ENCODE measurements around the gene ACADS.

ACADS gene

GRCh38 chr12:120758798-120759590 lies 33.4 kb downstream of the ACADS start:
- H3K4me2 ChIP-seq (ENCODE audit: low read depth, low read length): no peak overlapping the region
- H3F3A ChIP-seq (ENCODE audit: insufficient read depth, low read length): no peaks in the 10 kb centered on the region
- H3K9me2 ChIP-seq (replicated peaks; ENCODE audit: insufficient read depth, low read length): no peaks in the 10 kb centered on the region
- H2AFZ ChIP-seq (ENCODE audit: low read length): no peak overlapping the region
- no peak for DNase-seq
- H3K27me3 ChIP-seq (replicated peaks; ENCODE audit: insufficient read depth, low read length): no peaks in the 10 kb centered on the region
- no peak overlapping the region for H3K9ac ChIP-seq (ENCODE audit: low read length)
- H3K9me3 ChIP-seq (replicated peaks; ENCODE audit: insufficient read depth, low read length): no peaks in the 10 kb centered on the region
- no peaks in the 10 kb centered on the region for H4K20me1 ChIP-seq (ENCODE audit: insufficient read depth, low read length)
- no peak overlapping the region for H3K27ac ChIP-seq (ENCODE audit: low read length)
- TF ChIP-seq EZH2 (optimal IDR thresholded peaks at IDR 0.05; ENCODE audit: low read depth, low read length) (no peak), CTCF (IDR thresholded peaks at IDR 0.05; ENCODE audit: low read length) (no peak), EZH2phosphoT487 (IDR thresholded peaks at IDR 0.05; ENCODE audit: low read length) (no peak)
- no peaks in the 10 kb centered on the region for H3K36me3 ChIP-seq (replicated peaks; ENCODE audit: insufficient read depth, low read length)
- no peaks in the 10 kb centered on the region for H3K79me2 ChIP-seq (ENCODE audit: low read length)
- H3K4me1 ChIP-seq (ENCODE audit: low read length): no peaks in the 10 kb centered on the region
- H3K4me3 ChIP-seq (ENCODE audit: low read length): no peak overlapping the region

GRCh38 chr12:120759591-120760348 lies 34.1 kb downstream of the ACADS start:
- TF ChIP-seq EZH2phosphoT487 (IDR thresholded peaks at IDR 0.05; ENCODE audit: low read length): no peak
- Histone ChIP-seq H3K79me2 (ENCODE audit: low read length) (no peaks in the 10 kb centered on the region), H4K20me1 (ENCODE audit: insufficient read depth, low read length) (no peaks in the 10 kb centered on the region), H3K9me3 (replicated peaks; ENCODE audit: insufficient read depth, low read length) (no peaks in the 10 kb centered on the region), H3K9ac (ENCODE audit: low read length) (no peak overlapping the region), H3F3A (ENCODE audit: insufficient read depth, low read length) (no peaks in the 10 kb centered on the region), H3K27ac (ENCODE audit: low read length) (no peak overlapping the region), H3K4me3 (ENCODE audit: low read length) (no peak overlapping the region), H3K9me2 (replicated peaks; ENCODE audit: insufficient read depth, low read length) (no peaks in the 10 kb centered on the region), H3K36me3 (replicated peaks; ENCODE audit: insufficient read depth, low read length) (no peaks in the 10 kb centered on the region), H3K27me3 (replicated peaks; ENCODE audit: insufficient read depth, low read length) (no peaks in the 10 kb centered on the region), H3K4me1 (ENCODE audit: low read length) (no peaks in the 10 kb centered on the region), H2AFZ (ENCODE audit: low read length) (no peak overlapping the region), H3K4me2 (ENCODE audit: low read depth, low read length) (no peak overlapping the region)
- no peak for DNase-seq

GRCh38 chr12:120760349-120761254 lies 35.0 kb downstream of the ACADS start:
- no peaks in the 10 kb centered on the region for H4K20me1 ChIP-seq (ENCODE audit: insufficient read depth, low read length)
- TF ChIP-seq EZH2 (optimal IDR thresholded peaks at IDR 0.05; ENCODE audit: low read depth, low read length): no peak
- TF ChIP-seq EZH2phosphoT487 (IDR thresholded peaks at IDR 0.05; ENCODE audit: low read length): no peak
- H3K9me3 ChIP-seq (replicated peaks; ENCODE audit: insufficient read depth, low read length): no peaks in the 10 kb centered on the region
- H3F3A ChIP-seq (ENCODE audit: insufficient read depth, low read length): no peaks in the 10 kb centered on the region
- no peaks in the 10 kb centered on the region for H3K27me3 ChIP-seq (replicated peaks; ENCODE audit: insufficient read depth, low read length)
- no peaks in the 10 kb centered on the region for H3K4me1 ChIP-seq (ENCODE audit: low read length)
- H3K36me3 ChIP-seq (replicated peaks; ENCODE audit: insufficient read depth, low read length): no peaks in the 10 kb centered on the region
- DNase-seq: no peak
- no peak overlapping the region for H2AFZ ChIP-seq (ENCODE audit: low read length)
- no peak overlapping the region for H3K9ac ChIP-seq (ENCODE audit: low read length)
- no peaks in the 10 kb centered on the region for H3K9me2 ChIP-seq (replicated peaks; ENCODE audit: insufficient read depth, low read length)
- H3K4me2 ChIP-seq (ENCODE audit: low read depth, low read length): no peak overlapping the region
- H3K79me2 ChIP-seq (ENCODE audit: low read length): no peaks in the 10 kb centered on the region
- H3K27ac ChIP-seq (ENCODE audit: low read length): no peak overlapping the region
- no peak overlapping the region for H3K4me3 ChIP-seq (ENCODE audit: low read length)

DNA sequence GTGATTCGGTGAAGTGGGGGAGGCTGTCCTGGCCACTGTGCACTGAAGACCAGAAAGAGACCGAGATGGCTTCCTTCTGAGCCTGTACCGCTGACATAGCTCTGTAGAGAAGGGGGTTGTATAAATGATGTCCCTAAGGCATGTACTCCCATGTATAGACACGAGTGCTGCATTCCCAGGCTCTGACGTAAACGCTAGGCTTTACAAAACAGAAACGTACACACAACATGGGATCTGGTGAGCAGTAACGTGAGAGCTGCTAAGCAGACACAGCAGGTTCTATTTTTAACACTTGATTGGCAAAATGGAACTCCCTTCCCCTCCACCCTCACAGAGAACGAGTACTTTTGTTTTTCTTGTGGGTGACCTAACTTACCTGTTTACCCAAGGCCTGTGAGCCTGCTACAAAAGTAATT lies 35.9 kb downstream of the ACADS start:
- TF ChIP-seq EZH2phosphoT487 (IDR thresholded peaks at IDR 0.05; ENCODE audit: low read length) (no peak), EZH2 (optimal IDR thresholded peaks at IDR 0.05; ENCODE audit: low read depth, low read length) (no peak), CTCF (IDR thresholded peaks at IDR 0.05; ENCODE audit: low read length) (no peak)
- H2AFZ ChIP-seq (ENCODE audit: low read length): no peak overlapping the region
- no peaks in the 10 kb centered on the region for H3K79me2 ChIP-seq (ENCODE audit: low read length)
- DNase-seq: no peak
- H3K4me3 ChIP-seq (ENCODE audit: low read length): no peak overlapping the region
- no peaks in the 10 kb centered on the region for H3F3A ChIP-seq (ENCODE audit: insufficient read depth, low read length)
- H3K9me2 ChIP-seq (replicated peaks; ENCODE audit: insufficient read depth, low read length): no peaks in the 10 kb centered on the region
- H3K9me3 ChIP-seq (replicated peaks; ENCODE audit: insufficient read depth, low read length): no peaks in the 10 kb centered on the region
- H3K4me2 ChIP-seq (ENCODE audit: low read depth, low read length): no peak overlapping the region
- H3K9ac ChIP-seq (ENCODE audit: low read length): no peak overlapping the region
- no peaks in the 10 kb centered on the region for H3K27me3 ChIP-seq (replicated peaks; ENCODE audit: insufficient read depth, low read length)
- H3K27ac ChIP-seq (ENCODE audit: low read length): no peak overlapping the region
- H4K20me1 ChIP-seq (ENCODE audit: insufficient read depth, low read length): no peaks in the 10 kb centered on the region
- H3K36me3 ChIP-seq (replicated peaks; ENCODE audit: insufficient read depth, low read length): no peaks in the 10 kb centered on the region
- no peaks in the 10 kb centered on the region for H3K4me1 ChIP-seq (ENCODE audit: low read length)

Data from MM.1S (cell line).